CD4-positive, alpha-beta memory T cell (primary cell): ENCODE measurements around the gene DENND2A. TPM values are rescaled to one million over a fixed set of nuclear protein-coding genes. Genes with fewer than 3 reads are reported as not detected.
A peak's percentile ranks its signal among the peaks of the same experiment; 100 is the strongest.

Experiments used
- CTCF ChIA-PET: fragments of 350-600 bp; sonication (Branson Sonifier 250); formaldehyde crosslinking; loops from one replicate; lab custom pipeline; 2021; ENCODE audit warnings: inconsistent platforms; ENCODE audit not compliant: partially characterized antibody; lab: Charles Lee
- POLR2A ChIA-PET: fragments of 350-600 bp; sonication (Branson Sonifier 250); formaldehyde crosslinking; loops from one replicate; lab custom pipeline; 2021; ENCODE audit not compliant: partially characterized antibody; lab: Charles Lee
- DNase-seq, 5 donors: peaks; one replicate each; pipeline versions ENCODE4 v3.0.0 to v3.0.0-alpha.2; 2020 to 2022; ENCODE audit warnings: mixed read lengths in 1 of 5
- H3K27ac ChIP-seq: one replicate; pipeline ENCODE4 v1.7.0; 2013; ENCODE audit warnings: low read depth, low read length
- H3K27me3 ChIP-seq: 2 replicates; pipeline ENCODE4 v1.7.0; 2013; ENCODE audit warnings: mild to moderate bottlenecking, low read length, moderate library complexity; ENCODE audit not compliant: insufficient read depth
- H3K36me3 ChIP-seq: 2 replicates; pipeline ENCODE4 v1.7.0; 2013; ENCODE audit warnings: mild to moderate bottlenecking, low read length, moderate library complexity; ENCODE audit not compliant: insufficient read depth
- H3K4me1 ChIP-seq: 2 replicates; pipeline ENCODE4 v1.7.0; 2013; ENCODE audit warnings: mild to moderate bottlenecking, low read length, moderate library complexity; ENCODE audit not compliant: insufficient read depth
- H3K4me3 ChIP-seq, 2 donors: one replicate each; pipeline ENCODE4 v1.7.0; 2013; ENCODE audit warnings: low read length in 2 of 2, mild to moderate bottlenecking in 1 of 2
- H3K9me3 ChIP-seq, 2 donors: one replicate each; pipeline ENCODE4 v1.7.0; 2013; ENCODE audit warnings: low read length in 2 of 2, control low read depth in 1 of 2; ENCODE audit not compliant: control insufficient read depth in 1 of 2
- H3K27ac Mint-ChIP-seq, 7 donors: one replicate each; pipeline ENCODE4 v1.8.0; 2020 to 2021; ENCODE audit warnings: mixed read lengths in 7 of 7, mild to moderate bottlenecking in 6 of 7, inconsistent platforms in 3 of 7, moderate library complexity in 3 of 7
- H3K27me3 Mint-ChIP-seq, 2 donors: one replicate each; pipeline ENCODE4 v1.8.0; 2020 to 2021; ENCODE audit warnings: mixed read lengths in 2 of 2
- H3K36me3 Mint-ChIP-seq, 2 donors: one replicate each; pipeline ENCODE4 v1.8.0; 2020 to 2021; ENCODE audit warnings: mixed read lengths in 2 of 2, inconsistent platforms in 1 of 2, mild to moderate bottlenecking in 1 of 2
- H3K4me1 Mint-ChIP-seq, 4 donors: one replicate each; pipeline ENCODE4 v1.8.0; 2020 to 2021; ENCODE audit warnings: mixed read lengths in 4 of 4, mild to moderate bottlenecking in 1 of 4
- H3K4me3 Mint-ChIP-seq, 8 donors: one replicate each; pipeline ENCODE4 v1.8.0; 2020 to 2021; ENCODE audit warnings: mixed read lengths in 8 of 8, mild to moderate bottlenecking in 7 of 8, moderate library complexity in 6 of 8, inconsistent platforms in 3 of 8
- H3K9me3 Mint-ChIP-seq, 8 donors: one replicate each; pipeline ENCODE4 v1.8.0; 2020 to 2021; ENCODE audit warnings: mixed read lengths in 8 of 8, mild to moderate bottlenecking in 5 of 8, inconsistent platforms in 3 of 8, moderate library complexity in 1 of 8
- intact Hi-C: fragments of 100-400 bp; cut with micrococcal nuclease; formaldehyde crosslinking; loops from one replicate; pipeline ENCODE4 v1.15.1; 2023
- polyA plus RNA-seq, 2 donors: library from polyadenylated mRNA; unstranded; fragments of 300-500 nt; fragmentation: Illumina TruSeq; gene quantifications; one replicate each; pipeline ENCODE4 v1.2.3, GENCODE V29; 2021
- total RNA-seq, 2 experiments: library from RNA; stranded (reverse); gene quantifications; one replicate each; pipeline ENCODE4 v1.2.3, GENCODE V29; 2021

DENND2A gene
- total and polyA plus RNA-seq, 4 experiments from 2014 or later = not detected

DNA sequence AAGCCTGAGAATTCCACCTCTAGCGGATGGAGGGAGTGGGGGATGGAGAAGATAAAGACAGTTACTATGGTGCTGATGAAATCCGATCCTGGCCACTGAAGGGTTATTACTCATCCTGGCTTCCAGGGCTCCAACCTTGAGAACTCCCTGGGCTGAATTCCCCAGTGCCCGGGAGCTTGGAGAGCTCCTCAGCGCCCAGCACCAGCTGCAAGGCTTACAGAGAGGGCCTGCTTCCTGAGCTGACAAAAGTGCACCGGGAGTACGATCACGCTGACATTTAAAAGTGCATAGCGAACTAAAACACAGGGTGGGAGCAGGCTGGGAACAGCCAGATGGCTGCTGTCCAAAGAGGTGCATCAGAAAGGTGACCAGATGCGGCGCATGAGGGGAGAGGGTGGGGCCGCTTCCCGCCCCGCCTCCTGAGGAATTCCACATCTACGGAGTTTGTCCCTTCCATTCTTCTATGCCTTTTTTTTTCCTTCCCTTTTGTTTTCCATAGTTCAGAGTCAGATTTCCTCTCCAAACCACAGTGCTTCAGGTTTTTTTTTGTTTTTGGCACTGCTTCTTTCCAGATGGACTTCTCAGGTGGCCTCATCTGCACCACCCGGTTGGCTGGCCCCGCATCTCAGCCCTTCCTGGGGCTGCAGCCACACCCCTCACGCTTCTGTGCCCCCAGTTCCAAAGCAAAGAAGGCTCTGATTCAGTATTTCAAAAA lies 98.9 kb downstream of the DENND2A start:
- peaks cover 3% of the 10 kb centered on the region for H3K27me3 ChIP-seq
- H3K4me3 Mint-ChIP-seq = no peak overlapping the region
- ChIA-PET POLR2A (no interaction called here), CTCF (no interaction called here)
- intact Hi-C loops = no loop called here
- H3K27ac Mint-ChIP-seq = no peak overlapping the region
- H3K4me1 Mint-ChIP-seq = peaks cover 0 to 6% (median 0%) of the 10 kb centered on the region in 4 donors
- H3K27me3 Mint-ChIP-seq = peaks cover 0 to 2% of the 10 kb centered on the region in 2 donors
- no peaks in the 10 kb centered on the region for H3K36me3 ChIP-seq
- H3K36me3 Mint-ChIP-seq = no peaks in the 10 kb centered on the region
- no peaks in the 10 kb centered on the region for H3K9me3 ChIP-seq
- H3K9me3 Mint-ChIP-seq = no peaks in the 10 kb centered on the region
- DNase-seq = no peak
- no peak overlapping the region for H3K4me3 ChIP-seq
- H3K27ac ChIP-seq = no peak overlapping the region
- no peaks in the 10 kb centered on the region for H3K4me1 ChIP-seq

DNA sequence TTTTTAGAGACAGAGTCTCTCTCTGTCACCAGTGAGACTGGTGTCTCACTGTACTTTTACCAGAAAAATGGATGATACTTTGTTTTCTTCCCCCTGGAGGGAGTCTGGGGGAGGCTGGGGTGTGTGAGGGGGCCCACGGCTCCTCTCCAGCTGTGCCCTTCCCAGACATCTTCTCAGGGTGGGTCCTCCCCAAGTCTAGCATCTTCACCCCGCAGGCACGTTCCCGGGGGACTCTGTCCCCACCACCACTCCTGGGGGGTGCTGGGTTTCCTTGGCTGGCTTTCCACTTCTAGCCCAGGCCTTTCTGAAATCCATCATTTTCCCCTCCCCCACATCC lies 99.5 kb downstream of the DENND2A start:
- H3K27ac Mint-ChIP-seq = no peak overlapping the region
- Histone ChIP-seq H3K27me3 (peaks cover 3% of the 10 kb centered on the region), H3K4me3 (no peak overlapping the region), H3K4me1 (no peaks in the 10 kb centered on the region), H3K27ac (no peak overlapping the region), H3K36me3 (no peaks in the 10 kb centered on the region), H3K9me3 (no peaks in the 10 kb centered on the region)
- intact Hi-C loops = no loop called here
- peaks cover 0 to 6% (median 0%) of the 10 kb centered on the region in 4 donors for H3K4me1 Mint-ChIP-seq
- no peaks in the 10 kb centered on the region for H3K36me3 Mint-ChIP-seq
- ChIA-PET POLR2A (no interaction called here), CTCF (no interaction called here)
- H3K27me3 Mint-ChIP-seq = peaks cover 0 to 2% of the 10 kb centered on the region in 2 donors
- no peak overlapping the region for H3K4me3 Mint-ChIP-seq
- no peak for DNase-seq
- no peaks in the 10 kb centered on the region for H3K9me3 Mint-ChIP-seq

DNA sequence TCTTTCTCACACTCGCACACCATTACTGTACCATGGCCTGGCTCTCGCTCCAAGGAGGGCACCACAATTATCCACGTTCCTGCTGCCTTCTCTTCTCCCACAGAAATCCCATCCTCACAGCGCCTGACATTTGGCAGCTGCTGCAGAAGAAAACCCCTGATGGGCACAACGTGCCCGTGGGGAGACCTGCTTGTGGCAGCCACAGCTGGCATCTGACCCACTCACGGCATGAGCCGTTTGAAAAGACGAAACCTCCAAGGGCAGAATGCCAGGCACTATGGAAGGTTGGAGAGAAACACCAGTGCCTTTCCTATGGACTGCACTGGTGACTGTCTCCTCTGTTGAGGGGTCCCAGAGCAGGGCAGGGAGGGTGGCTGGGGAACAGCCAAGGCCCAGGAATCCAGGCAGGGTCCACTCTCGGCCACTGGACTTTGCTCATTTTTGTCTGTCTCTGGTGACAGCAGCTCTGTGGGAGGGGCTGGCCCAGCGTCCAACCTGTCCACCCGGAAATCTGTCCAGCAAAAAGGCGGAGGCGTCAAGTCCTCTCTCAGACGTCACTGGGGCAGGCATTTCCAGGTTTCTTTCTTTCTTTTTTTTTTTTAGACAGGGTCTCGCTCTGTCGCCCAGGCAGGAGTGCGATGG lies 100.4 kb downstream of the DENND2A start:
- Mint-ChIP-seq H3K4me1 (peaks cover 0 to 6% (median 0%) of the 10 kb centered on the region in 4 donors), H3K9me3 (no peaks in the 10 kb centered on the region), H3K27me3 (no peaks in the 10 kb centered on the region), H3K4me3 (no peak overlapping the region), H3K36me3 (no peaks in the 10 kb centered on the region), H3K27ac (no peak overlapping the region)
- Histone ChIP-seq H3K9me3 (no peaks in the 10 kb centered on the region), H3K27me3 (peaks cover 3% of the 10 kb centered on the region), H3K4me3 (no peak overlapping the region), H3K4me1 (no peaks in the 10 kb centered on the region), H3K36me3 (no peaks in the 10 kb centered on the region), H3K27ac (no peak overlapping the region)
- intact Hi-C loops = no loop called here
- POLR2A ChIA-PET = no interaction called here
- CTCF ChIA-PET = no interaction called here
- no peak for DNase-seq

DNA sequence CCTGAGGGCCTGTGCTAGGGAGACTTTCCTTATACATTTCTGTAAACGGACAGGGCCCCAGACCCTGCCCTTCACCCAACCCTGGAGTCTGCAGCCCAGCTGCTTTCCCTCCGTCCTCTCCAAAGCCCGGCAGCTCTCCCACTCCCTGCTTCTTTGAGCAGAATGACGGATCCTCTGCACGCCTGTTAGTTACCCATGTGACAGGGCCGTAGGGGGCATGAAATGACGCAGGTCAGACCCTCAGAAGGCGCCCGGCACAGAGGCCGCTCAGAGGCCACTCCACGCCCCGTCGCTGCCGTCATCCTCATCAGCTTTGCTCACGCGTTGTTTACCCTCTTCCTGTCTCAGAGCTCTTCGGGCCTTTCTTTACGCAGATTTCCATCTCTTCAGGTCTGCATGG lies 101.2 kb downstream of the DENND2A start:
- Histone ChIP-seq H3K36me3 (no peaks in the 10 kb centered on the region), H3K27ac (no peak overlapping the region), H3K4me3 (no peak overlapping the region), H3K27me3 (peaks cover 3% of the 10 kb centered on the region), H3K9me3 (no peaks in the 10 kb centered on the region), H3K4me1 (no peaks in the 10 kb centered on the region)
- DNase-seq = no peak
- no peaks in the 10 kb centered on the region for H3K36me3 Mint-ChIP-seq
- CTCF ChIA-PET = no interaction called here
- intact Hi-C loops = no loop called here
- peaks cover 0 to 6% (median 0%) of the 10 kb centered on the region in 4 donors for H3K4me1 Mint-ChIP-seq
- H3K4me3 Mint-ChIP-seq = no peak overlapping the region
- peaks cover 2 to 4% of the 10 kb centered on the region in 2 donors for H3K27me3 Mint-ChIP-seq
- H3K27ac Mint-ChIP-seq = no peak overlapping the region
- H3K9me3 Mint-ChIP-seq = no peaks in the 10 kb centered on the region
- POLR2A ChIA-PET = no interaction called here

DNA sequence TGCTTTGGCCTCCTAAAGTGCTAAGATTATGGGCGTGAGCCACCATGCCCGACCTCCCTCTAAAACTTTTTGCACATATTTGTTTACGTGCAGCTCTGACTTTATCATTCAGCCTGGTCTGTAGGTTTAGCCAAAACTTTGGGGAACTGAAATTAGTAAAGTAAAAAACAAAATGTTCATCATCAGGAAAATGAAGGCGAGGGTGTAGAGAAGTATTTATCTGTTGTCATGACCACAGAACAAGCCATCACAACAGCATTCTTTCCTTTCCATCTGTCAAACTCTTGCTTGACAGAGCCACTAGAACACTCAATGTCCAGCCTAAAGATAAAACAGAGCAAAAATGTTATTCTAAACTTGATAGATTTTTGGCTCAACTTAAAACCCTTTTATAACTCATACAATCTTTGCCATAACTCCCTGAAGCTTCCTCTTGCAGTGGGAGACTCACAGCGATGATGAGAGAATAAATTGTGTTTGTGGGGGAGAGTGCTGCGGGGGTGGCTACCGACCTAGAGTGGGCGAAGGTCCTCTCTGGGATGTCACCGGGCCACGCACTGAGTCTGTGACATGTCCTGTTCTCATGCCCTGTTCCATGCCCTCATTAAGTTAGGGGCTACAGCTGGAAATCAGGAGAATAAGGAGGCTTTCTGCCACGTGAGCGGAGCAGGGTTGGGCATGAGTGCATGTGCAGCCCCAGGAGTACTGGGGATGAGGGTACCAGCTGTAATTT lies 102.7 kb downstream of the DENND2A start:
- no peaks in the 10 kb centered on the region for H3K9me3 ChIP-seq
- H3K27me3 ChIP-seq = peaks cover 3% of the 10 kb centered on the region
- Mint-ChIP-seq H3K4me1 (peaks cover 0 to 6% (median 0%) of the 10 kb centered on the region in 4 donors), H3K4me3 (no peak overlapping the region), H3K36me3 (no peaks in the 10 kb centered on the region), H3K9me3 (no peaks in the 10 kb centered on the region), H3K27me3 (peaks cover 5% of the 10 kb centered on the region in 2 donors), H3K27ac (no peak overlapping the region)
- intact Hi-C loops = no loop called here
- H3K36me3 ChIP-seq = no peaks in the 10 kb centered on the region
- H3K27ac ChIP-seq = no peak overlapping the region
- H3K4me3 ChIP-seq = no peak overlapping the region
- ChIA-PET POLR2A (no interaction called here), CTCF (no interaction called here)
- no peaks in the 10 kb centered on the region for H3K4me1 ChIP-seq
- no peak for DNase-seq

DNA sequence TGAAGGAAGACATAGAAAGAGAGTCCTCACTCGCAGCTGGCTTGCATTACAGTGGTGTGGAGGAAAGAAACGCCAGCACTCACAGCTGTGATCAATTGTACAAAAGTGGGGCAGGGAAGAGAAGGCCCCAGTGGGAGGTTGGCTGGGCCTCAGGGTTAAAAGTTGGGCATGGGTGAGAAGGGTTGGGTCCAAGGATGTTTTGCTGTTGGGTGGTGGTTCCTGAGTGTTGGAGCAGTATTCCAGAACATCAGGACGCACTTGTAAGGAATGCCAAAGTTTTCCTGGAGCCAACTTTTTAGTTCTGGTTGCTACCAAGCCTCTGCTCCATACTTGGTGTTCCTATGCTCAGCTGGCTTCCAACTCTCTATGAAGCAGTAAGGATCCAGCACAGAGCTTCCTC lies 105.9 kb downstream of the DENND2A start:
- no peaks in the 10 kb centered on the region for H3K36me3 ChIP-seq
- no peak overlapping the region for H3K4me3 ChIP-seq
- no peak for DNase-seq
- H3K9me3 Mint-ChIP-seq = no peaks in the 10 kb centered on the region
- no peaks in the 10 kb centered on the region for H3K4me1 Mint-ChIP-seq
- no peak overlapping the region for H3K27ac ChIP-seq
- no peaks in the 10 kb centered on the region for H3K36me3 Mint-ChIP-seq
- no peaks in the 10 kb centered on the region for H3K27me3 ChIP-seq
- peaks cover 11 to 12% of the 10 kb centered on the region in 2 donors for H3K27me3 Mint-ChIP-seq
- no peak overlapping the region for H3K4me3 Mint-ChIP-seq
- CTCF ChIA-PET = no interaction called here
- no peaks in the 10 kb centered on the region for H3K9me3 ChIP-seq
- intact Hi-C loops = no loop called here
- no peaks in the 10 kb centered on the region for H3K4me1 ChIP-seq
- POLR2A ChIA-PET = no interaction called here
- no peak overlapping the region for H3K27ac Mint-ChIP-seq

DNA sequence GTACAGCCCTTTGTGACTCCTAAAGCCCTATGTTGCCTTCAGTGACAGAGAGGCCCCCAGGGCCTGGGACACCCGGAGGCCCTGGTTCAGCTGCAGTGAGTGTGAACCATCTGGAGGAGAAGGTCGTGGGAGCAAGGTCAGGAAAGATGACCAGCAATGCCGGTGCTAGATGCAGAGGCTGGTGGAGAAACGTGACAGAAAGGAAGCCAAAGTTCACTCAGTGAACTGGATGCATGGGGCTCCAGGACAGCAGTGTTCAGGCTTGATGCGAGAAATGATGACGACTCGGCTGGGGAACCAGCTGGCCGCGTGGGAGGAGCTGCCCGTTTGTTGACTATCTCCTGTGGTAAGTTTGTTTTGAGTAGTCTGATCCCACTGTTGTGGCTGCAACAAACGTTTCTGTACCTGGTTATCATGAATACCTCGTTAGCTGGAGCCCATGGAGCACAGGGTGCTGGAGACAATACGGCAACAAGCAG lies 107.2 kb downstream of the DENND2A start:
- intact Hi-C loops = no loop called here
- Histone ChIP-seq H3K9me3 (no peaks in the 10 kb centered on the region), H3K27ac (no peak overlapping the region), H3K4me3 (no peak overlapping the region), H3K27me3 (no peaks in the 10 kb centered on the region), H3K36me3 (no peaks in the 10 kb centered on the region), H3K4me1 (no peaks in the 10 kb centered on the region)
- Mint-ChIP-seq H3K9me3 (peaks cover 0 to 3% (median 0%) of the 10 kb centered on the region in 8 donors), H3K27me3 (peaks cover 11 to 12% of the 10 kb centered on the region in 2 donors), H3K4me1 (no peaks in the 10 kb centered on the region), H3K36me3 (no peaks in the 10 kb centered on the region), H3K27ac (peak overlapping the region in 1 of 7 donors; percentile 57), H3K4me3 (no peak overlapping the region)
- ChIA-PET CTCF (interaction anchor here (1.0 kb wide), 1 partner anchor 14 kb away, joined by 3 read pairs; no protein-coding TSS in a partner anchor), POLR2A (no interaction called here)
- no peak for DNase-seq
